ENCODE measurements around the gene TMEM9. TPM values are rescaled to one million over a fixed set of nuclear protein-coding genes. Genes with fewer than 3 reads are reported as not detected.

The TMEM9 gene
- total RNA-seq, 2 experiments from 2014 or later: 28.7 to 30.6 TPM

GRCh38 chr1:201191653-201192260 lies 37.5 kb upstream of the TMEM9 start:
- DNase-seq (peak; percentile 76), ATAC-seq (peak; percentile 99)
- intact Hi-C loops (cut with micrococcal nuclease): no loop called here
- H3K36me3 Mint-ChIP-seq (ENCODE audit: low read depth): no peaks in the 10 kb centered on the region
- H3K9me3 Mint-ChIP-seq: no peaks in the 10 kb centered on the region
- ChIA-PET CTCF (interaction anchor here (0.6 to 1.0 kb wide), 2 partner anchors 43 to 72 kb away, joined by 3 read pairs; no protein-coding TSS in a partner anchor), POLR2A (no interaction called here)
- H3K27me3 Mint-ChIP-seq: peaks cover 13% of the 10 kb centered on the region
- no peak overlapping the region for H3K4me3 Mint-ChIP-seq
- TF ChIP-seq, protein P1, sequence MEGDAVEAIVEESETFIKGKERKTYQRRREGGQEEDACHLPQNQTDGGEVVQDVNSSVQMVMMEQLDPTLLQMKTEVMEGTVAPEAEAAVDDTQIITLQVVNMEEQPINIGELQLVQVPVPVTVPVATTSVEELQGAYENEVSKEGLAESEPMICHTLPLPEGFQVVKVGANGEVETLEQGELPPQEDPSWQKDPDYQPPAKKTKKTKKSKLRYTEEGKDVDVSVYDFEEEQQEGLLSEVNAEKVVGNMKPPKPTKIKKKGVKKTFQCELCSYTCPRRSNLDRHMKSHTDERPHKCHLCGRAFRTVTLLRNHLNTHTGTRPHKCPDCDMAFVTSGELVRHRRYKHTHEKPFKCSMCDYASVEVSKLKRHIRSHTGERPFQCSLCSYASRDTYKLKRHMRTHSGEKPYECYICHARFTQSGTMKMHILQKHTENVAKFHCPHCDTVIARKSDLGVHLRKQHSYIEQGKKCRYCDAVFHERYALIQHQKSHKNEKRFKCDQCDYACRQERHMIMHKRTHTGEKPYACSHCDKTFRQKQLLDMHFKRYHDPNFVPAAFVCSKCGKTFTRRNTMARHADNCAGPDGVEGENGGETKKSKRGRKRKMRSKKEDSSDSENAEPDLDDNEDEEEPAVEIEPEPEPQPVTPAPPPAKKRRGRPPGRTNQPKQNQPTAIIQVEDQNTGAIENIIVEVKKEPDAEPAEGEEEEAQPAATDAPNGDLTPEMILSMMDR (IDR thresholded peaks at IDR 0.05): no peak
- H3K27ac Mint-ChIP-seq: no peak overlapping the region
- H3K4me1 Mint-ChIP-seq (ENCODE audit: low read depth): peaks cover 3% of the 10 kb centered on the region

DNA sequence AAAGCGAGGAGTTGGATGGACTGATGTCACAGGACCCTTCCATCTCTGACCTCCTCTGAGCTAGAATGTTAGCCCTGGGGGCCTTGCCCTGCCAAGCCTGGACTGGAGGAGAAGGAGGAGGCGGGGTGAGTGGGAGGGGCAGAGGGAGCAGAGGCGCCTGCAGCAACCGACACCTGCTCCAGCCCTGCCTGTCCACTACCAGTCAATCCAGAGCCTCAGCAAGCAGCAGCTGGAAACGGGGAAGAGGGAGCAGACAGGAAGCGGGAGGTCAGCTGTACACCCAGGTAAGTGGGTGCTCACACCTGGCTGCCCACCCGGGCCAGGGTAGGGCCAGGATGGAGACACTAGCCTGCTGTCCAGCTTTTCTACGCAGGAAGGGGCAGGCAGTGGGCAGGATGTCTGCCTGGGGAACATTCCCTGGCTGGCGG lies 36.4 kb upstream of the TMEM9 start, which contains the start of gene IGFN1:
Gene IGFN1, plus strand, starts transcription at position 201 of the 428 bp plus-strand sequence. CDS start 2,470 bp downstream, outside the sequence.
- intact Hi-C loops (cut with micrococcal nuclease): no loop called here
- H3K4me1 Mint-ChIP-seq (ENCODE audit: low read depth): peaks cover 3% of the 10 kb centered on the region
- TF ChIP-seq, protein P1 (IDR thresholded peaks at IDR 0.05): no peak
- no peaks in the 10 kb centered on the region for H3K36me3 Mint-ChIP-seq (ENCODE audit: low read depth)
- no peak for DNase-seq
- ChIA-PET POLR2A (interaction anchor here (1.3 kb wide), 1 partner anchor 19 kb away, joined by 3 read pairs; no protein-coding TSS in a partner anchor), CTCF (no interaction called here)
- ATAC-seq: no peak
- H3K9me3 Mint-ChIP-seq: no peaks in the 10 kb centered on the region
- peaks cover 13% of the 10 kb centered on the region for H3K27me3 Mint-ChIP-seq
- H3K4me3 Mint-ChIP-seq: no peak within 1 kb of the TSS
- H3K27ac Mint-ChIP-seq: no peak within 1 kb of the TSS

DNA sequence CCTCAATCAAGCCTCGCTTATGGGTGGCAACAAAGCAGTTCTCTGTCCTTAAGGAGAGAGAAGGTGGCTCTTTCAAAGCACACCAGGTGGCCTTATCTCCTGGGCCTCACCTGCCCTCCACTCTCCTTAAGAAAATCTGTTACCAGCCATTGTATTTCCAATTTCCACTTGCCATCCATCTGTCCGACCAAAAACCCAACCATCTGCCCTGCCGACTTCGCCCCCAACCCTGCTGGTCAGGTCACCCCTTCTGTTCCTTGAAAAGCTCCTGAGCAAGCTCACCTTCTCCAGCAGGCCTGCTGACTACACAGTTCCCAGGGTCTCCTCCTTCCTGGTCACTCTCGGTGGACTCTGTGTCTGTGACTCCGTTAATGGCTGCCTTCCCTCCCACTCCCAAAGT lies 35.7 kb upstream of the TMEM9 start:
- POLR2A ChIA-PET: interaction anchor here (1.3 kb wide), 1 partner anchor 19 kb away, joined by 3 read pairs; no protein-coding TSS in a partner anchor
- ATAC-seq (no peak), DNase-seq (no peak)
- CTCF ChIA-PET: no interaction called here
- Mint-ChIP-seq H3K27me3 (peaks cover 13% of the 10 kb centered on the region), H3K9me3 (no peaks in the 10 kb centered on the region), H3K36me3 (ENCODE audit: low read depth) (no peaks in the 10 kb centered on the region), H3K4me3 (no peak overlapping the region), H3K4me1 (ENCODE audit: low read depth) (peaks cover 3% of the 10 kb centered on the region), H3K27ac (no peak overlapping the region)
- TF ChIP-seq, protein P1 (IDR thresholded peaks at IDR 0.05): no peak
- intact Hi-C loops (cut with micrococcal nuclease): no loop called here

GRCh38 chr1:201189085-201189484 lies 34.8 kb upstream of the TMEM9 start:
- Mint-ChIP-seq H3K27ac (no peak overlapping the region), H3K9me3 (no peaks in the 10 kb centered on the region), H3K27me3 (peaks cover 20% of the 10 kb centered on the region), H3K4me3 (no peak overlapping the region), H3K36me3 (ENCODE audit: low read depth) (no peaks in the 10 kb centered on the region), H3K4me1 (ENCODE audit: low read depth) (peaks cover 3% of the 10 kb centered on the region)
- ChIA-PET CTCF (no interaction called here), POLR2A (no interaction called here)
- TF ChIP-seq, protein P1 (IDR thresholded peaks at IDR 0.05): no peak
- intact Hi-C loops (cut with micrococcal nuclease): no loop called here
- ATAC-seq (no peak), DNase-seq (no peak)

- ATAC-seq: no peak
- peaks cover 22% of the 10 kb centered on the region for H3K27me3 Mint-ChIP-seq
These were observed 31.9 kb upstream of the TMEM9 start for GRCh38 chr1:201186192-201186591.

More at GRCh38 chr1:201186192-201186591, 31.9 kb upstream of the TMEM9 start:
- Mint-ChIP-seq H3K4me1 (ENCODE audit: low read depth) (no peaks in the 10 kb centered on the region), H3K4me3 (no peak overlapping the region), H3K27ac (no peak overlapping the region), H3K36me3 (ENCODE audit: low read depth) (no peaks in the 10 kb centered on the region), H3K9me3 (no peaks in the 10 kb centered on the region)
- ChIA-PET POLR2A (no interaction called here), CTCF (interaction anchor here (1.2 kb wide), 1 partner anchor 37 kb away, joined by 3 read pairs; no protein-coding TSS in a partner anchor)
- intact Hi-C loops (cut with micrococcal nuclease): no loop called here
- TF ChIP-seq, protein P1 (IDR thresholded peaks at IDR 0.05): no peak
- no peak for DNase-seq
